AG20443 (cell line): Measurements from ENCODE around the gene ARL8A.
A peak's percentile ranks its signal among the peaks of the same experiment; 100 is the strongest.

Experiments
- DNase-seq: peaks from one replicate; pipeline ENCODE4 v3.0.0; 2012; ENCODE audit warnings: low spot score, mixed read lengths

ARL8A gene

GRCh38 chr1:202135221-202135721 lies 9.3 kb downstream of the ARL8A start:
- peak; percentile 92 for DNase-seq

GRCh38 chr1:202134645-202135172 lies 9.8 kb downstream of the ARL8A start:
- DNase-seq = no peak

DNA sequence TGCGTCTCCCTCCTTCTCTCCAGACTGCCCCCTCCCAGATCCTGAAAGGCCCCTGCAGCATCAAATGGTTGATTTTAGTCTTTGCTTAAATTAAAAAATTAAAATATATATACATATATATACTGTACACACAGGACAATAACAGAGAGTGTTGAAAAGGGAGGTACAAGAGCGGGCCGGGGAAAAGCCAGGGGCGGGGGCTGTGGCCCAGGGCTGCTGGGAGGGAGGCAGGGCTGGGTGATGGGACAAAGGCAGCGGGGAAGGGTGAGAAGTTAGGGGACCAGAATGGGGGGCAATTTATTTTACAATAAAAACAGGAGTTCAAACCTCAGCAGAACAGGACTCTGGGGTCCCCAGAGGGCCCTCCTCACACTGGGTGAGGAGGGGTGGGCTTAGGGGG lies 10.5 kb downstream of the ARL8A start:
- DNase-seq = no peak

DNA sequence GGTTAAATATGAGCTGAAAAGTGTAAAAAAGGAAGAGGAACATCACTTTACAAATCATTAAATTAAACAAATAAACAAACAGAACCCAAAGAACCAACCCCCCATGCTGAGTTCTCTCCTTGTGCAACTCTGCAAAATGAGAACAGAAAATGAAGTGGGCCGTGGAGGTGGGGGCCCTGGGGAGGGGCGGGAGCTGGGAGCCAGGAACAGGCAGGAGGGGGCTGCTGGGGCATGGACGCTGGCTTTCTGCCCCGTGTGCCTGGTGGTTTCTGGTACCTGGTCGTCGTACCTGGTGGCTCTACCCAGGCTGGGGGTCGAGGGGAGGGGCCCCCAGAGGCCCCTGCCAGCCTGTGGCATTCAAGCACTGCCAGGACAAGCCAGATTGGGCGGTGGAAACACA lies 11.0 kb downstream of the ARL8A start:
- no peak for DNase-seq

- DNase-seq = no peak
Measured at GRCh38 chr1:202133001-202133400, 11.5 kb downstream of the ARL8A start.

DNA sequence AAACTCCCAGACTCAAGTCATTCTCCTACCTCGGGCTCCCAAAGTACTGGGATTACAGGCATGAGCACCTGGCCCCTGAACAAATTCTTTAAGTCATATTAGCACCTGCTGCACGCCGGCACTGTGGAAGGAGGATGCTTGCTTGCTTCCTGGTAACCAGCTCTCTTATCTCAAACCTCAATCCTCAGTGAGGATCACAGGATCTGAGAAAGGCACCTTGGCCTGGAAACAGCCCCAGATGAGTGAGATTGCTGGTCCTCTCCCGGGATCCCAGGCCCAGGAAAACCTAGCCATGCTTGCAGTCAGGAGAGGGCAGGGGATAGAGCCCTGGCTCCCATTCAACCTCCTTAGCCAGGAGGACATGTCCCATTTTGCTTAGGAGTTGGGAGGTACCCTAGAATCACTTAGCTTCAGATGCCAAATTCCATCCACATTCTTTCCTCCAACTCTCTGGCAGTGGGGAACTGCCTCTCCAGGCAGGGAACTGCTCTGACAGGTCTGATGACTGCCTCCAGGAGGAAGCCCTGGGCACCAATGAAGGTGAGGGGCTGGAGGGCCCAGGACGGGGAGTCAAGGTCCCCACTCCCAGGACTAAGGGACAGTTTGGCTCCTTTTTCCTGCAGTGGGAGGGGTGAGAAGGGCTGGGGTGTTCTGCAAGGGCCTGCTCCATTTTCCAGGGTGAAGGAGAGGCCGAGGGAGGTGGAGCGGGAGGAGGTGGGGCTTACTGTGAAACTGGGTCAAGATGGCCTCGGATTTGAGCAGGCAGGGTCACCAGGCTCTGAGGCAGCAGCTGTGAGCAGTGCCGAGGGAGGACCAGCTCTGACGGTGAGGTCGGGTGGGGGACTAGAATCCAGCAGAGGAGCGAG lies 12.3 kb downstream of the ARL8A start:
- DNase-seq = no peak

DNA sequence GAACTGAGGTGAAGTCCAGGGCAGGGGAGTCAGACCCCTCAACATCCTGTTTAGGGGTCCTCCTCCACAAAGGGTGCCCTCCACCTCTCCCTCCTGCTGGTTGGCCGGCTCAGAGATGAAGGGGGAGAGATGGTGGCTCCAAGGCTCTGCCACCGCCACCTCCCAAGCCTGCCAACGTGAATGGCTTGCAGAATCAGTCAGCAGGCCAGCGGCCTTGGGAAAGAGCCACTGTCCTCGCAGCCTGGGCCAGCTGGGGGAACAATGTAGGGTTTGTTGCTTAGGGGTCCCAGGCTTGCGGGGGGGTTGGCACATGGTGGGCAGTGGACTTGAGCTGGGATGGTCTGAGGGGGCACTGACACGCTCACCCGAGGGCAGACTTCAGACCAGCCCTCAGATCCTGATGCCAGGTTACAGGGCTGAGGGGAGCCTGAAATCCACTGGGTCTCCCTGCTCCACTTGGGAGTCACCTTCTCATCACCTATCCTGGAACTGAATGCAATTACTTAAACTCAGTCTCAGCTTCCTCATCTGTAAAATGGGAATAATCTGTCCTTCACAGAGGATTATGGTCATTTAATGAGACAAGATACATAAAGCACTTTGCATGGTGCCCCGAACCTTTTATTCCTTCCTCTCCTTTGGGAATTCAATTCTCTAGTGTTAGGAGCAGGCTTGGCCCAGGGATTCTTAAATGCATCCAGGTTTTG lies 13.6 kb downstream of the ARL8A start:
- no peak for DNase-seq

- no peak for DNase-seq
Measured at GRCh38 chr1:202130297-202130721, 14.2 kb downstream of the ARL8A start.

GRCh38 chr1:202129453-202130296 lies 14.9 kb downstream of the ARL8A start:
- DNase-seq = no peak

DNA sequence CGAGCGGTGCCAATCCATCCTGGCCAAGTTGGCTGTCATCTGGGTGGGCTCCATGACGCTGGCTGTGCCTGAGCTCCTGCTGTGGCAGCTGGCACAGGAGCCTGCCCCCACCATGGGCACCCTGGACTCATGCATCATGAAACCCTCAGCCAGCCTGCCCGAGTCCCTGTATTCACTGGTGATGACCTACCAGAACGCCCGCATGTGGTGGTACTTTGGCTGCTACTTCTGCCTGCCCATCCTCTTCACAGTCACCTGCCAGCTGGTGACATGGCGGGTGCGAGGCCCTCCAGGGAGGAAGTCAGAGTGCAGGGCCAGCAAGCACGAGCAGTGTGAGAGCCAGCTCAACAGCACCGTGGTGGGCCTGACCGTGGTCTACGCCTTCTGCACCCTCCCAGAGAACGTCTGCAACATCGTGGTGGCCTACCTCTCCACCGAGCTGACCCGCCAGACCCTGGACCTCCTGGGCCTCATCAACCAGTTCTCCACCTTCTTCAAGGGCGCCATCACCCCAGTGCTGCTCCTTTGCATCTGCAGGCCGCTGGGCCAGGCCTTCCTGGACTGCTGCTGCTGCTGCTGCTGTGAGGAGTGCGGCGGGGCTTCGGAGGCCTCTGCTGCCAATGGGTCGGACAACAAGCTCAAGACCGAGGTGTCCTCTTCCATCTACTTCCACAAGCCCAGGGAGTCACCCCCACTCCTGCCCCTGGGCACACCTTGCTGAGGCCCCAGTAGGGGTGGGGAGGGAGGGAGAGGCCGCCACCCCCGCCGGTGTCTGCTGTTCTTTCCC lies 16.5 kb downstream of the ARL8A start:
- no peak for DNase-seq

GRCh38 chr1:202127061-202127460 lies 17.5 kb downstream of the ARL8A start:
- DNase-seq = no peak

GRCh38 chr1:202126426-202126825 lies 18.1 kb downstream of the ARL8A start:
- no peak for DNase-seq

DNA sequence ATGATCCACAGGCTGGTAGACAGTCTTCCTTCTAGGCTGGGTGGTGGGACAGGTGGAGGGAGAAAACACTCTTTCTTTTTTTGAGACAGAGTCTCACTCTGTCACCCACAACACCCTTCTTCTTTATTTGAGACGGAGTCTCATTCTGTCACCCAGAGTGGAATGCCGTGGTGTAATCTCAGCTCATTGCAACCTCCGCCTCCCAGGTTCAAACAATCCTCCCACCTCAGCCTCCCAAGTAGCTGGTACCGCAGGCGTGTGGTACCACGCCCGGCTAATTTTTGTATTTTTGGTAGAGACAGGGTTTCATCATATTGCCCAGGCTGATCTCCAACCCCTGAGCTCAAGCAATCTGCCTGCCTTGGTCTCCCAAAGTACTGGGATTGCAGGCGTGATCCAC lies 18.9 kb downstream of the ARL8A start:
- no peak for DNase-seq

GRCh38 chr1:202124142-202124541 lies 20.4 kb downstream of the ARL8A start:
- no peak for DNase-seq

DNA sequence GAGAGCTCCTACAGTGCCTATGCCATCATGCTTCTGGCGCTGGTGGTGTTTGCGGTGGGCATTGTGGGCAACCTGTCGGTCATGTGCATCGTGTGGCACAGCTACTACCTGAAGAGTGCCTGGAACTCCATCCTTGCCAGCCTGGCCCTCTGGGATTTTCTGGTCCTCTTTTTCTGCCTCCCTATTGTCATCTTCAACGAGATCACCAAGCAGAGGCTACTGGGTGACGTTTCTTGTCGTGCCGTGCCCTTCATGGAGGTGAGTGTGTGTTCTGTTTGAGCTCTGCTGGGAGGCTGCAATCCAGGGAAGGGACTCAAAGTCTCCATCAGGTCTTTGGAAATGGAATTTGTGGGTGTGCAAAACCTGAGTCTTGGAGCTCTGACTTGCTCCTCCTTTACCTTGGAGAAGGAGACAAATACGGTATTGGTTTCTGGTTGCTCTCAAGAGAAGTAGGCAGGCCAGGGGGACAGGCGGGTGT lies 21.2 kb downstream of the ARL8A start:
- DNase-seq = no peak

- DNase-seq = peak; percentile 91
Measured at GRCh38 chr1:202122639-202123335, 21.8 kb downstream of the ARL8A start, which contains the start of gene GPR37L1. TSS of gene GPR37L1 (plus strand) at chr1:202122917. CDS start at chr1:202122964, 47 bp downstream.

DNA sequence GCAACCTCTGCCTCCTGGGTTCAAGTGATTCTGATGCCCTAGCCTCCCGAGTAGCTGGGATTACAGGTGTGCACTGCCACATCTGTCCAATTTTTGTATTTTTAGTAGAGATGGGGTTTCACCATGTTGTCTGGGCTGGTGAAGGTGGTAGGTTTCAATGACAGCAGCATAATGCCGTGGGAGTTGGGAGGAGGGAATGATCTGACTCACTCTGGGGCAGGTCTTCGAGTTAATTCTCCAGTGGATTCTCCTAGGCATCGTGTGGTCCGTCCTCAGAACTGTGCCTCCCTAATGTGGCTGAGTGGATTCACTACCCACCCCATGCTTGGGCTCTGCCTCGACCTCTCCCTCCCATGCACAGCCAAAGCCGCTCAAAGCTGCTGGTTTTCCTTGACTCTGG lies 23.5 kb downstream of the ARL8A start:
- DNase-seq = no peak

GRCh38 chr1:202117898-202118371 lies 26.6 kb downstream of the ARL8A start:
- no peak for DNase-seq

DNA sequence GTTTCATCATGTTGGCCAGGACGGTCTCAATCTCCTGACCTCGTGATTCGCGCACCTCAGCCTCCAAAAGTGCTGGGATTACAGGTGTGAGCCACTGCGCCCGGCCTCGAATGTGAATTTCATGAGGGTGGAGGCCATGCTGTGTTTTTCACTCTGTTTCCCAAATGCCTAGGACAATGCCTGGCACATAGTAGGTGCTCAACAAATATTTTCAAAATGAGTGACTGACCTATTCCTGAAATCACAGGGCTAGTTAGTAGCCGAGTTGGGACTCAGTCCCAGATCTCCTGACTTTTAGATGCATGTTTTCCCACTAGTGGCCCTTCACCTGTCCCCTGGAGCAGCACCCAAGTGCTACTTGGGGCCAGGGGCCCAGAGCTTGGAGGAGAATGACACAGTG lies 28.2 kb downstream of the ARL8A start:
- no peak for DNase-seq

- no peak for DNase-seq
Measured at GRCh38 chr1:202113690-202114300, 30.7 kb downstream of the ARL8A start.
